HG03354 (cell line): ENCODE data around the gene NUDT16.

Experiments used
- ATAC-seq: cut with Tn5 transposase; IDR thresholded peaks from one replicate; pipeline ENCODE4 v1.9.1; 2021; ENCODE audit warnings: mild to moderate bottlenecking; ENCODE audit not compliant: unreplicated experiment, poor library complexity, severe bottlenecking

Gene NUDT16

DNA sequence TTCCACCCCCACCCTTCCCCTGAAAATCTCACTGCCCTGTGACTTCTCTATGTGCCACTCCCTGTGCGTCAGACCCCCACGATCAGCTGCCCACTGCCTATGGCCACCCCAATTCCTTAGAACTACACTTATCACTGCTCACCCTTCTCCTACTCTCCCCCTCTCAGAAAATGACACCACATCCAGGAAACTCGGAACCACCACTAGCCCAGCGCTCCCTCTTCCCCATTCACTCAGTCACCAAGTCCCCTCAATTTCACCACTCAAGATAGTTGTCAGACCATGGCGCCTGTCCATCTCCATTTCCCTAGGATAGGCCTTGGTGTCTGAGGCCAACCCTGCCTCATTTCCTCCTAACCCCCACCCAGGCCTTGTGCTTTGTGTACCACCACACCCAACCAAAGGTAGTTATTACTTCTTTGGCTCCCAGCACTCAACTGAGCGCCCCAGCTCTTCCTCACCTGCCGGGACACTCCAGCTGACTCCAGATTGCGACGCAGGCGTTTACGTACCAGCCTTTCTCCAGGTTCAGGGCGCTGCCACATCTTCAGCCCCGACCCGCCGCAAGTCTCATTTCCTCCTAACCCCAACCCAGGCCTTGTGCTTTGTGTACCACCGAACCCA is 641 bp upstream of the NUDT16 start:
- peak; percentile 1 for ATAC-seq

DNA sequence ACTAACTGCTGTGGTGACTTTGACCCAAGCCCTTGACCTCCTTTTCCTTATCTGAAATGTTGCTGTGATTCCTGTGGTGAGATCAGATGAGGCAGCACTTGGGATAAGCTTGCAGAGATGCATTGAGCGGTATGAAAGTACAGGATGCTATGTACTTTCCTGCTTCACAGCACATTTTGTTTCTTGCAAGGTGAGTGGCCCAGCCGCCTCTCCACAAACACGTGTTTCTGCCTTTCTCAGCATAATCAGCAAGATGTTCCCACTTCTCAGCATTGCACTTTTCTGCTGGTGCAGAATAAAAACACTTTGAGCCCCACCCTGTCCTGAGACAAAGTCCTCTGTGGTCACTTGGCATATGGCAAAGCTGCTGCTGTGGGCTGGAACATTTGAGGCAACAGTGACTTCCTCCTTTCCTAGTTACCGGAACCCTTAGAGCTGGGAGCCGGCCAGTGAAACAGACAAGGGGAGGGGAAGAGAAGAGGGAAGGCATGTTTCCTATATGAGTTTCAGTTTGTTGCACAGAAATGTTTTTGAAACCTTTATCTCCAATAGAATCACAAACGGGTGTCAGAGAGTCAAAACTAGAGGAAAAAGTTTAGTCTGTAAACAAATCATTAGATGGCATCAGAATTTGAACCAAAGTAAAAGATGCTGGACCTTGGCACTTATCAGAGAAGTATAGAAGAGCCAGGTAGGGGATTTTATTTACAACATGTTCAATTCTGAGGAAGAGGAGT is 5.0 kb downstream of the NUDT16 start:
- no peak for ATAC-seq

DNA sequence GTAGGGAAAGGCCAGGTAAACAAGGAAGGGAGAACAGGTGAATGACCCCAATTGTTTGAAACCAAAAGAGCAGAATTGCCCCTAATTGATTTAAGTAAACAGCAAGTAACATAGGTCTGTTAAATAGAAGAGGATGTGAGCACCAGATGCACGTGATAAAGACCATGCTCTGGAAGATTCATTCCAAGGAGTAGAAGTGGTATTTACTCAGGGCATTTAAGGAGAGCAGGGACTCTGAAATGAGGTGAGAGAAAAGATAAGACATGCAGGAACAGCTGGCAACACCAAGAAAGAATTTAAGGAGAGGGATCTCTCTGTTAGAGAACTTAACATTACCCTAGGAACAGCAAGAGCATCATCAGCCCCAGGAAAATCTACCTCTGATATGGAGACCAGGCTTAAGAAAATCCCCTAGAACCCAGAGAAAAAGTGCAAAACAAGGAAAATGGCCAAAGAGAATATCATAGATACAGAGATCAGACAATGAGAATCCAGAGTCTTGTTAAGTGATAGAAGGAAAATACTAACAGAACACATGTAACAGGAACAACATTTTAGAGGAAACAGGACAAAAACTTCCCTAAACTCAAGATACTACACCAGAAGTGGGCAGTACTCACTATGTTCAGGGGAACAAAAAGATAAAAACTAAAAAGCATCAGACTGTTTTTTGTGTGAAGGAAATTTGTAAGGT is 6.4 kb downstream of the NUDT16 start:
- no peak for ATAC-seq

DNA sequence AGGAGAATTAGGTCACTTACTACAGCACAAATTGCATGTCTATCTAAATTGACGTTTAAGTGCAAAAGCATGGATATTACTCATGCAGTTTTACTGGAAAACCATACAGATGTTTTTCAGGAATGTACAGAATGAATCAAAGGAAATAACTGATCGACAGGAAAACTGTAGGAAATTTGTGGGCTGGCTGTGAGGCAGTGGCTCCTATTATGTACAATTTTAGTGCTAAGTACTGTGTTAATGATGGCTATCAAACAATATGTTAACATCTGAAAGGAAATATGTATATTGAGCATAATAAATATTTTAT is 6.9 kb downstream of the NUDT16 start:
- no peak for ATAC-seq

DNA sequence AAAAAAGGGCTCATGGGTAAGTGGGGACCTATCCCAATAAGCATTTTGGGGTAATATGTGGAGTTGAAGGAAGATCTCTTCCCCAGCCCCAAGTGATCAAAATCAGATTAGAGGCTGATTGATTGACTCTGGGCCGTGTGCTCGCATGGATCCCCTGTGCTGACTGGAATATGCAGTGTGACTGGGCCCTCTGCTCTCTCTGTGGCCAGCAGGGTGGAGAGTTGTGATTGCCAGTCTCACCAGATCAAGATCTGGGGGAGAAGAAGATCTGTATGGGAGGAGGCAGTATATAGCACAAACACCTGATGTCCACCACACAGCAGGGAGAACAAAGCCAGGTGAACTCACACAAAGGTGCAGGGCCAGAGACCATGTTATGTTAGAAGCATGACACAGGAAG is 8.8 kb downstream of the NUDT16 start:
- ATAC-seq = no peak

DNA sequence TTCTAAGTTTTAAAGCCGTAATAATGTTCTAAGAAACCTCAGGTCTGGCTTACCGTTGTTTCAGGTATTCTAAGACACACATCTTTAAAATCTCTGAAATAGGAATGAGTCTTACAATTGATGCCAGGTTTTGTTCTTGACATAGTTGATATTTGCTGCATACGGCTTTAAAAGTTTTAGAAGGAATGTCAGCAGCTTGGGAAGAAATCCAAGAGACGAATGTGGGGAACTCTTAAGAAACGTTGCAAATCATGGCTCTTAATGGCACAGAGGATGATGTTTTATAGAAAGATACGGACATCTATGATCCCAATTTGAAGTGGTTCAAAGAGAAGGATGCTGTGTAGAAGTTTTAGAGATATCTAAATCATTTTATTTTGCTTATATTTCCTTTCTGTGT is 11.5 kb downstream of the NUDT16 start:
- ATAC-seq = no peak

DNA sequence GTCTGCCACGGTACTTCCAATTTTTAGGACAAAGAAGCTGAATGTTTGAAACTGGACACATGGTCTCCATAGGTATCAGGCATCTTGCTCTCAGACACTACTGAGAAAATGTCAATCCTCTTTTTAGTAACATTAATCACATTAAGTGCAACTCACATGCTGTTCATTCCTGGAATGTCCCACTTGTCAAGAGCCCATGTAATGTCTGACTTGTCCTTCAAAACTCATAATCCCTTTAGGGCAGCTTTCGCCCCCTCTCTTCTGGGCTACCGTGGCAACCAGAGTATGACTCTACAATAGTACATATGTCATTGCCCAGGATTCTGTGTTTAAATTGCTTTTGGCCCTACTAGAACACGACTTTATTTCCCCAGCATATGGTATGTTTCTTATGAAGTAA is 12.3 kb downstream of the NUDT16 start:
- ATAC-seq = no peak

DNA sequence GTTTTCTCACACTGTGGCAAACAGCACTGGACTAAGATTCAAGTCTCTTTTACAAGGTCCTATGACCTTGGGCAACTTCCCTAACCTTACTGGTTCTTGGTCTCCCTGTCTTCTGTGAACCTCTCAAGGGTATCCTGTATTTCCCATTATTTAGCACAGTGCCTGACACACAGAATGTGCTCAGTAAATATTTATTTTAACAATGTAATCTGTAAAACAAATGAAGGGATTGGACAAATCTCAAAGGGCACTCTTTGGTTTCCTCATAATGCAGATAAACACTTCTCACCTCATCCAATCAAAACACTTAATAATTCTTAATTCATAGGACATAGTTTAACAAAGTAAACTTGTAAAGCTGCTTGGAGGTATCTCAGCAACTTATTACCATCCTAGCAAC is 12.8 kb downstream of the NUDT16 start:
- no peak for ATAC-seq

DNA sequence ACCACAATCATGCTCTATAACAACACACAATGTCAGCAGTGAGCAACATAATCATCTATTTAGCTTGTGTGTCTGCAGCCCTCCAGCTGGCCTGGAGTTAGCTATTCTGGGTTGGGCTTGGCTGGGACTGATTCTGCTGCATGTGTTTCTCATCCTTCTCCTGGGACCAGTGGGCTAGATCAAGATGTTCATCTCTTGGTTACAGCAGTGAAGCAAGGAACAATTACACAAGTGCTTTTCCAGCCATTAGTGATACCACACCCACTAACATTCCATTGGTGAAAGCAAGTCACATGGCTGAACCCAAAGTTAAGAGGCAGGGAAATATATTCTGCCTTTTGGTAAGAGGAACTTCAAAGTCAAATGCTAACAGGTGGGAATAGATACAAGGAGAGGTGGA is 14.6 kb downstream of the NUDT16 start:
- ATAC-seq = no peak

DNA sequence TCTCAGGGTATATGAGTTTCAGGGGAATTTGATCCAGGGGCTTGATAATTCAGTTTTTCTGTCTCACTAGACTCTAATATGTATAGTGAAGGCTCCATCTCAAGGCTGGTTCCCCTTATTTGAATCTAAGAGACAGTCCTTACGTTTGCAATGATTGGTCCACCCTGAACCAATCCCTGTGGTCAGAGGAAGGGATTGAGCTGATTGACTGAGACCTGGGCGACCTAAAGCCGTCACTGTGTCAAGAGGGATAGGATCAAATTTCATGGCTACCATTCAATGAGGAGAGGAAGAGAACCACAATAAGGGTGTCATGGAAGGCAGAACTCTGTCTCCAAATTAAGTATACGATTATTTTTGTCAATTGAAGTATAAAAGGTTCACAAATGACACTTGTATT is 16.3 kb downstream of the NUDT16 start:
- no peak for ATAC-seq

DNA sequence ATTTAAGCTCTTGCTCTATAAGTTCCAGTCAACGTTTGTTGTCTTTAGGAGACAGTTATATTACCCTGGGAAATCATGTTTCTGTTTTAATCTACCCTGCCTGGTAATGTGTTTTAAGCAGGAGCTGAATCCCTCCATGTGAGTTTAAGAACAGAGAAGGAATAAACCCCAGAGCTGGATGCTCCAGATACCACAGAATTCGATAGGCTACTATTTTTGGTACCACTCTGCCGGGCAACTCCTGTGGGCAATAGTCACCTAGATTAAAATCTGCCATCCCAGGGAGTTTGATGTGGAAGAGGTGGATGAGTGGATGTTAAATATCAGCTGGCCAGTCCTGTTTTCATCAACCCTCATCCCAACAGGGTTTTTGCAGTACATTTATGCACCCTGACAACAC is 20.4 kb downstream of the NUDT16 start:
- no peak for ATAC-seq

DNA sequence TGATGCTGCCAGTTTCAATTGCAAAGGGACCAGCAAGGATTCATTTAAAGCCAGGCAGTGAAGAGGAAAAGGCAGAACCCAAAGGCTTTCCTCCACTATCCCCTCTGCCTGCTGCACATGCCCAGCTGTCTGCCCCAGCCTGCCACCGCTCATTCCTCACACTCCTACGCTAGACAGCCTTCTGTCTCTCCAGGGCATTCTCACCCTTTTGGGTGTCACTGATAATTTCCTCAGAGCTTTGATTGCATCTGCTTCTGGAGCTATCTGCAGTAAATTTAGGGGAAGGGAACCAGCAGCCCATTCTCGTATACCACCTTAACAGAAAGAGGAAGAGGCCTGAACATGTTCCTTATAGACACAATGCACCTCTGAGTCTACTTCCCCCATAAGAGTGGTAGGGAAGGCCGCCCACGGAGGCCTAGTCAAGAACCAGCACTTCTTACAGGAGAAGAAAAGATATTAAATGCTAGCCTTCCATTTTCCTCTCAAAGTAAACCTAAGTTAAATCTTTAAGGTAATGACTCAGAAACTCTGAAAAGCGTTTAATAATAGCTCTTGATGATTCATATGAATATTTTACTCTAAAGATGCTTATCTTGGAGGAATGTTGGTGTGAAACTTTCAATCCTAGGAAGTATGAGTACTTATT is 20.9 kb downstream of the NUDT16 start:
- ATAC-seq = no peak

DNA sequence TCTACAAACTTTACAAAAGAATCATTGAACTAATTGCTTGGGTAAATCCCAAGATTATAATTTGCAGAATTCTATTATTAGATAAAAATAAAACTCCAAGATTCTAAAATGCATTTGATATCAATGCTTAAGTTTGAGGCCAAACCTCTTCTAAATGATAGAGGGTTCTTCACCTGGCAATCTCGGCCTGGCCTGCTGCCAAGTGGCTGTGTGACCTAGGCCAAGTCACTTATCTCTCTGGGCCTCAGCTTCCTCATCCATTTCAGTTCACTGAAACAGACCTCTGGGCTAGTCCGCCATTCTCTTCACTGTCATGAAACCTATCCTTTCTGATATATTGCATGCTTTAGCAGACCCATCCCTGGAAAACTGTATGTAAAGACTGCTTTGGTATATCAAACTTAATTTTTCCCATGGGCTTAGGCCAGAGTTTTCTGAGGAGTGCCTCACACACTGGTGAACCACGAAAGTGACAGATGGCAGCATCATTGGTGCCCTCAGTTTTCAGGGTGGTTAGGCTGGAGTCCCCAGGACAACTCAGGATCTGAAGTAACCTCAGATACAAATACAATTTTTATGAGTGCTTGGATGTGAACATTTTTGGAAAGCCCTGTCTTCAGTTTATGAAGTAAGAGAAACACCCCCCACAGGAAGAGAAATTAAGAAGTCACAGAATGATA is 21.8 kb downstream of the NUDT16 start:
- no peak for ATAC-seq

DNA sequence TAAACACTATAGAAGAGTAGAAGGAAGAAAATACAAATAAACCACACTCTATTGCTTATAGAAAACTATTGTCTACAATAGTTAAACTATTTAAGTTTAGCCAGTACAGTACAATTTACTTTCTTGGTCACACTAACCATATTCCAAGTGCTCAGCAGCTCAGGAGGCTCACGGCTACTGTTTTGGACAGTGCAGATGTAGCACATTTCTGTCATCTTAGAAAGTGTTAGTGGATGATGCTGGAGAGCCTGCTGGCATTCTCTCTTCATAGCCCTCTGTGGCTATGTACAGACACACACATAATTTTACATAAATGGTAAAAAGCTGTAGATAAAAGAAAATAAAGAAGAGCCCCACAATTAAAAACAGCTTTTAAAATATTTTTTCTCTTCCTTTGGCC is 23.8 kb downstream of the NUDT16 start:
- no peak for ATAC-seq

DNA sequence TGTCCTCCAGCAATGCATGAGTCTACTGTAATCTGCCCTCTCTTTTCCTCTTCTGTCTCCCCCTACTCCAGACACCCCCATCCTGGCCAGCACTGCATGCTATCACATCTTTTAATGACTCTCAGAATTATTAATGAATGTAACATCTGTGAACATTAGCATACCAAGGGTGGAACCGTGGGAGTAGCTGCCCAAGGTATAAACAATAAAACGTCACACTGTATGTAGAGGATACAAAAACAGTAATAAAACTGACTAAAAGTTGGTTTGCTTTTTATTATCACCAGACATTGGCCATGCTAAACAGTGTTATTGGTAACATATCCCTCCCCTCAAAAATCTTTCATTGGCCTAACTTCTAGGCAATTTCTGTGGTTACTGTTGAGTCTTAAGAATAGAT is 24.7 kb downstream of the NUDT16 start:
- ATAC-seq = no peak

DNA sequence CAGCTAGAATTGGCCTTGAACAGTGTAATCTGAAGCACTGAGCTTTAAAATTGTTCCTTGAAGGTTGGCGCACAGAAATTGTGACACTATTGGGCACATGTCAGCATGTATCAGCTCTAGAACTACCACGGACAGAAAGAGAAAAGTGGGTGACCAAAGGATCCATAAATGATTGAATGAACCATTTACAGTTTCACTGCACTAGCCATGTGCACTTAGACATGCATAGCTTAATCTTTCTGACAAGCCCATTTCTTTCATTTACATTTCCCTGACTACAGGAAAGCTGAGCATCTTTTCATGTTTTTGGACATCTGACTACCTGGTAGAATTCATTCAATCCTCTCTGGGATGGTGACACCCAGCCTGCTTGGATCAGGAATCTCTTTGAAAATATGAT is 36.2 kb downstream of the NUDT16 start:
- no peak for ATAC-seq

DNA sequence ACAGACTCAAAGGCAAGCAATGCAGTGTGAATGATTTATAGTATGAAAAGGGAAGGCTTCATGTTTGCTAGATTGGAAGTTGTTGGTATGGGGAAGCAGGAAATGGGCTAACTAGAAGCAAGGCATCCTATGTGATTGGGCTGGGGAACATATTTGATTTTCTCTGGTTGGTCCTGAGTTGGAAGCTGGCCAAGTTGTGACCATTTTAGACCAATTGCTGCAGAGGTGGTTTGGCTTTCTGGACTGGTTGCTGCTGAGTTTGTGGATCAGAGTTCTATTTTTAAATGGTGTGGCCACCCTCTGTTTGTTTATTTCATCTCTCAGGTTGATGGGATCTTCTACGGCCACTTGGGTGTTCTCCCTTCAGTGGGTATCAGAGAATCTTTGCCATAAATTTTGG is 39.7 kb downstream of the NUDT16 start:
- ATAC-seq = no peak

DNA sequence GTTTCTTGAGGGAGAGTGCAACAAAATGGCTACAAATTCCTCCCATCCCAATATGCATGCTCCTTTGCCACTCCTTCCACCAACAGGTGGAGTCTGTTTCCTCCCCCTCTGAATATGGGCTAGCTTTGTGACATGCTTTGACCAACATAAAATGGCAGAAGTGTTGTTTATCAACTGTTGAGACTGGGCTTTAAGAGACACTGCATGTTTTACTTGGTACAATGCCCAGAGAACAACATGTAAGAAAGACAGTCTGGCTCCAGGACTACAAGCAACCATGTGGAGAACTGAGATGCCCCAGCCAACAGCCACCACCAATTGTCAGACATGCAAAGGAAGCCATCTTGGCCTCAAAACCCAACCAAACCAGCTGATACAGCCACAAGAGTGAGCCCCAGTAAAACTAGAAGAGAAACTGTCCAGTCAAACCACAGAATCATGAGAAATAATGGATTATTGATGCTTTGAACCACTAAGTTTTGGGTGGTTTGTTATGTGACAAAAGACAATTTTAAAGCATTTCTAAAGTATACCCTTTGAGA is 40.5 kb downstream of the NUDT16 start:
- ATAC-seq = no peak

DNA sequence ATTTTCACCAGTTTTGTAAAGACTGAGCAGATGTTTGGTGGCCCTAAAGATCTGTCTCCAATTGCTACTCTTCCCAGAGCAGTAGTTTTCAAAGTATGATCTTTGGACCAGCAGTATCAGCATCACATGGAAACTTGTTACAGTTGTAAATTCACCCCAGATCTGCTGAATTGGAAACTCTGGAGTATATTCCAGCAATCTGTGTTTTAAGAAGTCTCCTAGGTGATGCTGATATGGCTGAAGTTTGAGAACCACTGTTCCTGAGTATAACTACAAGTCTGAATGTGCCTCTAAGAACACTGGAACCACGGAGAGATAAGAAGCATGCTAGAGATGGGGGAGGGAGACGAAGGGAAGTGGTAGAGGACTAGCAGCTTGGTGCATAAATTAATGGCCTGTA is 45.7 kb downstream of the NUDT16 start:
- no peak for ATAC-seq

DNA sequence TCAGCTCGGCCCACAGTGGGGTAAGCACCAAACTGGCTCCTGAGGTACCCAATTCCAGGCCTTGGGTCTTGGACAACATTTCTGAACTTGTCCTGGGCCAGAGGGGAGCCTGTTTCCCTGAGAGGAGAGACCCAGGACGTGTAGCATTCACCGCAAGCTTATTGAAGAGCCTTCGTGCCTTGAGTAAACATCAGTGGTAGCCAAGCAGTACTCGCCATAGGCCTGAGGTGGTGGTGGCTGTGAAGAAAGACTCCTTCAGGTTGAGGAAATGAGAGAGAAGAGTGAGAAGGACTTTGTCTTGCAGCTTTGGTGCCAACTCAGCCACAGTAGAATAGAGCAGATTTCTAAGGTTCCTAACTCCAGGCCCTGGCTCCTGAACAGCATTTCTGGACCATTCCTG is 50.2 kb downstream of the NUDT16 start:
- ATAC-seq = no peak
